Adrenal gland (tissue), 19 donors: ENCODE measurements around the gene CSNK2A2. TPM values are rescaled to one million over a fixed set of nuclear protein-coding genes. Genes with fewer than 3 reads are reported as not detected.

ENCODE experiments used
- DNase-seq, 7 donors: peaks; one replicate each; pipeline ENCODE4 v3.0.0-alpha.2; 2019 to 2020
- H3K27ac ChIP-seq, 5 donors: fragments of 200-600 bp; sonication (generic) in 4 of 5; 1 replicate in 3 of 5; 2 replicates in 2 of 5; pipeline versions ENCODE4 v1.5.1 to v1.8.0; 2016 to 2020; ENCODE audit warnings: mild to moderate bottlenecking in 1 of 5
- H3K27me3 ChIP-seq: fragments of 200-600 bp; 2 replicates; pipeline ENCODE4 v1.8.0; 2021
- H3K36me3 ChIP-seq, 2 donors: fragments of 200-600 bp; replicated peaks in 1 of 2; 1 replicate in 1 of 2; 2 replicates in 1 of 2; pipeline versions ENCODE4 v1.5.1 to v1.8.0; 2018 to 2022
- H3K4me1 ChIP-seq, 2 donors: fragments of 200-600 bp; replicated peaks in 1 of 2; 1 replicate in 1 of 2; 2 replicates in 1 of 2; pipeline versions ENCODE4 v1.5.1 to v1.8.0; 2018 to 2021
- H3K4me3 ChIP-seq, 4 donors: fragments of 200-600 bp; sonication (generic) in 3 of 4; one replicate each; pipeline ENCODE4 v1.5.1; 2016 to 2018
- H3K9me3 ChIP-seq, 3 donors: fragments of 200-600 bp; sonication (generic) in 1 of 3; replicated peaks in 1 of 3; 1 replicate in 2 of 3; 2 replicates in 1 of 3; pipeline versions ENCODE4 v1.5.1 to v1.8.0; 2016 to 2021
- CTCF ChIP-seq, 6 experiments: fragments of 450-650 bp in 4 of 6; fragments of 200-600 bp in 2 of 6; sonication (generic) in 1 of 6; IDR thresholded peaks; 1 replicate in 5 of 6; 2 replicates in 1 of 6; pipeline versions ENCODE4 v1.5.1 to v1.8.0; 2016 to 2021; ENCODE audit warnings: antibody characterized with exemption in 6 of 6, mild to moderate bottlenecking in 2 of 6, moderate library complexity in 1 of 6
- POLR2A ChIP-seq, 2 donors: fragments of 450-650 bp; IDR thresholded peaks; one replicate each; pipeline ENCODE4 v1.6.1; 2017; ENCODE audit warnings: antibody characterized with exemption in 2 of 2, mild to moderate bottlenecking in 2 of 2, moderate library complexity in 1 of 2
- WGBS, 4 donors: extraction: QIAGEN DNeasy Blood & Tissue Kit in 2 of 4; methylation state at CpG; one replicate each; pipeline versions ENCODE4 v1.1.5 to v1.1.7; 2013 to 2017; 5-methylcytosine and 5-hydroxymethylcytosine counted together
- intact Hi-C, 2 donors: fragments of 100-400 bp; cut with DNase I; formaldehyde crosslinking; loops; one replicate each; pipeline versions ENCODE4 v1.14.1 to v1.15.0; 2022 to 2023
- long read RNA-seq, 10 donors: library from polyadenylated mRNA in 3 of 10; unstranded in 2 of 10; stranded (forward) in 1 of 10; transcript quantifications; one replicate each; pipeline ENCODE4 v2.0.0 and lab custom pipeline, GENCODE V29; 2021 to 2026
- polyA plus RNA-seq, 3 donors: library from polyadenylated mRNA; stranded (reverse); fragments of 200-250 nt in 2 of 3; fragments of 350-450 nt in 1 of 3; fragmentation: Illumina TruSeq in 1 of 3; extraction: RNeasy Lipid Tissue Mini Kit (QIAGEN cat#74804) in 1 of 3; gene quantifications; one replicate each; pipeline ENCODE4 v1.2.3, GENCODE V29; 2013 to 2014
- total RNA-seq, 9 donors: library from RNA; depleted of rRNA in 4 of 9; stranded (reverse); fragments of >200 nt in 4 of 9; fragments of 120-200 nt in 1 of 9; fragmentation: NEBNext Ultra II Directional in 1 of 9; extraction: Animal tissue kit (Norgen Biotek cat#: 25700) in 1 of 9; gene quantifications; one replicate each; pipeline versions ENCODE4 v1.1.0 to v1.2.4, GENCODE V29; 2013 to 2023
- donor health status: healthy with polysubstance abuse.
- donor health status: Bipolar disorder and iron deficiency.
- donor health status: DM: yes; HTN: yes; CAD: no.
- donor health status: DM: no; HTN: no; CAD: no.
- donor health status: DM: no; HTN: no; CAD: no.
- donor health status: DM: yes; HTN: yes; CAD: no.

CSNK2A2 gene
- total RNA-seq (10 to 100 TPM; 18.0 to 76.3 (median 41.1) TPM), polyA plus RNA-seq (10 to 100 TPM; 29.3 to 44.1 (median 34.3) TPM)
- long read RNA-seq, donor 1, partial matches to known transcripts, result 0 of 1 reads
- long read RNA-seq, donor 1, other reads (novel, unspliced or antisense), result 0 of 1 reads
- long read RNA-seq, donor 2, partial matches to known transcripts, result 0 of 2 reads
- long read RNA-seq, donor 2, other reads (novel, unspliced or antisense), result 0 of 2 reads
- long read RNA-seq, donor 3, partial matches to known transcripts, result 0 of 4 reads
- long read RNA-seq, donor 3, other reads (novel, unspliced or antisense), result 0 of 4 reads
- long read RNA-seq, donor 4, partial matches to known transcripts, result 0 of 24 reads
- long read RNA-seq, donor 4, other reads (novel, unspliced or antisense), result 23 of 24 reads
- long read RNA-seq, donor 5, transcript CSNK2A2-201 (12 exons, 1,701 nt), result major isoform, 10 of 23 reads
- long read RNA-seq, donor 5, partial matches to known transcripts, result 5 of 23 reads
- long read RNA-seq, donor 5, other reads (novel, unspliced or antisense), result 8 of 23 reads
- long read RNA-seq, donor 6, partial matches to known transcripts, result 1 of 16 reads
- long read RNA-seq, donor 6, other reads (novel, unspliced or antisense), result 14 of 16 reads
- long read RNA-seq, donor 7, partial matches to known transcripts, result 0 of 3 reads
- long read RNA-seq, donor 7, other reads (novel, unspliced or antisense), result 0 of 3 reads
- long read RNA-seq, donor 8, full-length matches to known transcripts, result 4 of 4 reads
- long read RNA-seq, donor 8, partial matches to known transcripts, result 0 of 4 reads
- long read RNA-seq, donor 8, other reads (novel, unspliced or antisense), result 0 of 4 reads
- long read RNA-seq, donor 9, partial matches to known transcripts, result 0 of 2 reads
- long read RNA-seq, donor 9, other reads (novel, unspliced or antisense), result 0 of 2 reads
- long read RNA-seq, donor 10, partial matches to known transcripts, result 0 of 1 reads
- long read RNA-seq, donor 10, other reads (novel, unspliced or antisense), result 0 of 1 reads

GRCh38 chr16:58198022-58198683, at the start of gene CSNK2A2:
CSNK2A2 (minus strand) TSS chr16:58198106; CDS start chr16:58197736, 370 bp downstream.
- Histone ChIP-seq H3K4me3 (peak within 1 kb of the TSS in 3 of 4 donors; percentile 1 to 86 (median 72)), H3K27ac (peak within 1 kb of the TSS in 1 of 5 donors; percentile 60), H3K36me3 (peaks cover 0 to 21% of the 10 kb centered on the region in 2 donors), H3K9me3 (no peaks in the 10 kb centered on the region), H3K27me3 (no peaks in the 10 kb centered on the region), H3K4me1 (peaks cover 0 to 18% of the 10 kb centered on the region in 2 donors)
- TF ChIP-seq CTCF (IDR thresholded peaks at IDR 0.05) (peak in 3 of 6 experiments; percentile 15 to 50 (median 27)), POLR2A (IDR thresholded peaks at IDR 0.05) (peak; percentile 20 to 35)
- DNase-seq, result peak; percentile 60 to 74 (median 69)
- intact Hi-C loops, result loop anchor here in 1 of 2 donors (5.0 kb wide), 1 partner anchor 171 kb away; the partner anchor contains the start of gene MMP15
- 3 to 16% (median 8%) methylated on average over 6 to 49 of the region's 52 CpGs for WGBS, 4 donors

- no peak for TF ChIP-seq CTCF (IDR thresholded peaks at IDR 0.05)
- no peak for TF ChIP-seq POLR2A (IDR thresholded peaks at IDR 0.05)
- DNase-seq, result no peak
- WGBS, 4 donors, result 49 to 75% (median 68%) methylated on average over 8 of the region's 8 CpGs
- H3K4me1 ChIP-seq, result no peaks in the 10 kb centered on the region
- H3K36me3 ChIP-seq, result no peaks in the 10 kb centered on the region
- intact Hi-C loops, result no loop called here
- H3K4me3 ChIP-seq, result no peak overlapping the region
- no peaks in the 10 kb centered on the region for H3K9me3 ChIP-seq
- no peak overlapping the region for H3K27ac ChIP-seq
- no peaks in the 10 kb centered on the region for H3K27me3 ChIP-seq
These were observed 45.7 kb upstream of the CSNK2A2 start for GRCh38 chr16:58243528-58244004.

- Histone ChIP-seq H3K27me3 (no peaks in the 10 kb centered on the region), H3K4me1 (peaks cover 0 to 5% of the 10 kb centered on the region in 2 donors), H3K36me3 (no peaks in the 10 kb centered on the region), H3K4me3 (no peak overlapping the region), H3K27ac (no peak overlapping the region), H3K9me3 (no peaks in the 10 kb centered on the region)
- TF ChIP-seq POLR2A (IDR thresholded peaks at IDR 0.05) (no peak), CTCF (IDR thresholded peaks at IDR 0.05) (no peak)
- no peak for DNase-seq
- 11 to 24% (median 16%) methylated on average over 5 of the region's 5 CpGs for WGBS, 4 donors
- intact Hi-C loops, result no loop called here
These were observed 38.9 kb upstream of the CSNK2A2 start for GRCh38 chr16:58236831-58237230.
